HEK293 (cell line): ENCODE results near the gene S100A1.
A peak's percentile ranks its signal among the peaks of the same experiment; 100 is the strongest.

ENCODE experiments used
- BCL11A ChIP-seq: fragments of 450-650 bp; formaldehyde crosslinking; IDR thresholded peaks from 2 replicates; pipeline ENCODE4 v1.5.1; 2016; ENCODE audit warnings: low read depth, missing biosample characterization, missing genetic modification characterization
- HOXC10 ChIP-seq: sonication (generic); formaldehyde crosslinking; IDR thresholded peaks from 2 replicates; pipeline ENCODE4 v1.8.1; 2023; ENCODE audit warnings: mild to moderate bottlenecking, missing genetic modification reagents
- IKZF3 ChIP-seq: fragments of 450-650 bp; IDR thresholded peaks from 2 replicates; pipeline ENCODE4 v1.5.0; 2018; ENCODE audit warnings: missing biosample characterization, mild to moderate bottlenecking, missing genetic modification characterization, moderate library complexity
- KLF8 ChIP-seq: fragments of 450-650 bp; formaldehyde crosslinking; IDR thresholded peaks from 2 replicates; pipeline ENCODE4 v1.5.1; 2016; ENCODE audit warnings: missing biosample characterization, missing genetic modification characterization
- MZF1 ChIP-seq: fragments of 450-650 bp; formaldehyde crosslinking; IDR thresholded peaks from 2 replicates; pipeline ENCODE4 v1.5.1; 2017; ENCODE audit warnings: missing biosample characterization, missing genetic modification characterization, borderline replicate concordance
- PATZ1 ChIP-seq: fragments of 450-650 bp; formaldehyde crosslinking; IDR thresholded peaks from 2 replicates; pipeline ENCODE4 v1.5.1; 2016; ENCODE audit warnings: missing biosample characterization, missing genetic modification characterization
- PBX3 ChIP-seq: sonication (generic); formaldehyde crosslinking; IDR thresholded peaks from 2 replicates; pipeline ENCODE4 v1.8.1; 2022; ENCODE audit warnings: mild to moderate bottlenecking, moderate library complexity, missing genetic modification reagents
- SP3 ChIP-seq: fragments of 450-650 bp; formaldehyde crosslinking; IDR thresholded peaks from 2 replicates; pipeline ENCODE4 v1.5.1; 2016; ENCODE audit warnings: missing biosample characterization, missing genetic modification characterization
- ZBTB17 ChIP-seq: fragments of 450-650 bp; formaldehyde crosslinking; IDR thresholded peaks from 2 replicates; pipeline ENCODE4 v1.5.1; 2016; ENCODE audit warnings: missing biosample characterization, missing genetic modification characterization
- ZBTB44 ChIP-seq: fragments of 450-650 bp; IDR thresholded peaks from 2 replicates; pipeline ENCODE4 v1.5.1; 2018; ENCODE audit warnings: missing biosample characterization, mild to moderate bottlenecking, missing genetic modification characterization
- ZFP3 ChIP-seq: fragments of 450-650 bp; formaldehyde crosslinking; IDR thresholded peaks from 2 replicates; pipeline ENCODE4 v1.5.1; 2016; ENCODE audit warnings: low read depth, missing biosample characterization, missing genetic modification characterization
- ZFP41 ChIP-seq: fragments of 450-650 bp; formaldehyde crosslinking; IDR thresholded peaks from 2 replicates; pipeline ENCODE4 v1.5.1; 2016; ENCODE audit warnings: missing biosample characterization, missing genetic modification characterization, borderline replicate concordance
- ZIC2 ChIP-seq: fragments of 450-650 bp; formaldehyde crosslinking; IDR thresholded peaks from 2 replicates; pipeline ENCODE4 v1.5.1; 2016; ENCODE audit warnings: missing biosample characterization, missing genetic modification characterization
- ZNF146 ChIP-seq: fragments of 450-650 bp; formaldehyde crosslinking; IDR thresholded peaks from 2 replicates; pipeline ENCODE4 v1.5.1; 2016; ENCODE audit warnings: missing biosample characterization, missing genetic modification characterization
- ZNF211 ChIP-seq: fragments of 450-650 bp; formaldehyde crosslinking; IDR thresholded peaks from 2 replicates; pipeline ENCODE4 v1.5.1; 2016; ENCODE audit warnings: low read depth, missing biosample characterization, missing genetic modification characterization
- ZNF223 ChIP-seq: fragments of 450-650 bp; formaldehyde crosslinking; IDR thresholded peaks from 2 replicates; pipeline ENCODE4 v1.5.1; 2016; ENCODE audit warnings: missing biosample characterization, missing genetic modification characterization
- ZNF280D ChIP-seq: fragments of 450-650 bp; formaldehyde crosslinking; IDR thresholded peaks from 2 replicates; pipeline ENCODE4 v1.5.1; 2016; ENCODE audit warnings: missing biosample characterization, missing genetic modification characterization
- ZNF324 ChIP-seq: fragments of 450-650 bp; formaldehyde crosslinking; IDR thresholded peaks from 2 replicates; pipeline ENCODE4 v1.5.1; 2016; ENCODE audit warnings: missing biosample characterization, missing genetic modification characterization
- ZNF335 ChIP-seq: fragments of 450-650 bp; formaldehyde crosslinking; conservative IDR thresholded peaks from 2 replicates; pipeline ENCODE4 v1.5.1; 2016; ENCODE audit warnings: missing biosample characterization, missing genetic modification characterization
- ZNF404 ChIP-seq: fragments of 450-650 bp; formaldehyde crosslinking; IDR thresholded peaks from 2 replicates; pipeline ENCODE4 v1.5.1; 2017; ENCODE audit warnings: missing biosample characterization, missing genetic modification characterization
- ZNF423 ChIP-seq: fragments of 450-650 bp; formaldehyde crosslinking; IDR thresholded peaks from 2 replicates; pipeline ENCODE4 v1.5.1; 2016; ENCODE audit warnings: missing biosample characterization, missing genetic modification characterization
- ZNF513 ChIP-seq: fragments of 450-650 bp; IDR thresholded peaks from 2 replicates; pipeline ENCODE4 v1.5.1; 2018; ENCODE audit warnings: missing biosample characterization, missing genetic modification characterization
- ZNF558 ChIP-seq: fragments of 450-650 bp; formaldehyde crosslinking; IDR thresholded peaks from 2 replicates; pipeline ENCODE4 v1.5.1; 2016; ENCODE audit warnings: missing biosample characterization, missing genetic modification characterization
- ZNF585B ChIP-seq: fragments of 450-650 bp; formaldehyde crosslinking; IDR thresholded peaks from 2 replicates; pipeline ENCODE4 v1.5.1; 2016; ENCODE audit warnings: missing biosample characterization, missing genetic modification characterization
- ZNF610 ChIP-seq: fragments of 450-650 bp; formaldehyde crosslinking; IDR thresholded peaks from 2 replicates; pipeline ENCODE4 v1.5.1; 2016; ENCODE audit warnings: missing biosample characterization, missing genetic modification characterization, borderline replicate concordance
- ZNF623 ChIP-seq: fragments of 450-650 bp; formaldehyde crosslinking; IDR thresholded peaks from 2 replicates; pipeline ENCODE4 v1.5.1; 2016; ENCODE audit warnings: missing biosample characterization, missing genetic modification characterization
- ZNF629 ChIP-seq: fragments of 450-650 bp; formaldehyde crosslinking; IDR thresholded peaks from 2 replicates; pipeline ENCODE4 v1.5.1; 2017; ENCODE audit warnings: missing biosample characterization, missing genetic modification characterization
- ZNF692 ChIP-seq: fragments of 450-650 bp; formaldehyde crosslinking; IDR thresholded peaks from 2 replicates; pipeline ENCODE4 v1.5.1; 2016; ENCODE audit warnings: missing biosample characterization, missing genetic modification characterization
- ZNF777 ChIP-seq: fragments of 450-650 bp; formaldehyde crosslinking; IDR thresholded peaks from 2 replicates; pipeline ENCODE4 v1.5.1; 2017; ENCODE audit warnings: missing biosample characterization, missing genetic modification characterization, borderline replicate concordance
- ZSCAN30 ChIP-seq: fragments of 450-650 bp; IDR thresholded peaks from 2 replicates; pipeline ENCODE4 v1.5.1; 2018; ENCODE audit warnings: missing biosample characterization, mild to moderate bottlenecking, missing genetic modification characterization, moderate library complexity

Gene S100A1

GRCh38 chr1:153670859-153671627, 42.8 kb downstream of the S100A1 start, which contains the start of gene ILF2 (continued):
- TF ChIP-seq PATZ1 (tag by site-specific recombination) (no peak), BCL11A (tag by site-specific recombination) (no peak), ZNF280D (tag by site-specific recombination) (no peak), HOXC10 (no peak), ZFP3 (tag by site-specific recombination) (no peak), ZNF692 (tag by site-specific recombination) (peak; percentile 90), ZFP41 (tag by site-specific recombination) (no peak), ZSCAN30 (peak; percentile 84), ZBTB17 (tag by site-specific recombination) (peak; percentile 91), KLF8 (tag by site-specific recombination) (peak; percentile 27; the same call in 1 of the 2 replicates), SP3 (tag by site-specific recombination) (peak; percentile 70), PBX3 (CRISPR knock-in tag) (no peak), ZNF404 (no peak), ZNF324 (peak; percentile 60), MZF1 (no peak), ZIC2 (tag by site-specific recombination) (no peak), ZNF777 (tag by site-specific recombination) (no peak), ZNF558 (tag by site-specific recombination) (peak; percentile 72; the same call in 1 of the 2 replicates), ZNF513 (tag by site-specific recombination) (no peak), ZNF335 (no peak), ZNF423 (tag by site-specific recombination) (no peak), ZNF610 (no peak; the same call in 1 of the 2 replicates), ZBTB44 (tag by site-specific recombination) (peak; percentile 70), IKZF3 (tag by site-specific recombination) (peak; percentile 98), ZNF585B (no peak), ZNF211 (tag by site-specific recombination) (no peak), ZNF623 (tag by site-specific recombination) (no peak), ZNF629 (tag by site-specific recombination) (peak; percentile 94), ZNF223 (tag by site-specific recombination) (no peak), ZNF146 (no peak)
